ENCODE measurements around the gene SYNPO.

Gene SYNPO

DNA sequence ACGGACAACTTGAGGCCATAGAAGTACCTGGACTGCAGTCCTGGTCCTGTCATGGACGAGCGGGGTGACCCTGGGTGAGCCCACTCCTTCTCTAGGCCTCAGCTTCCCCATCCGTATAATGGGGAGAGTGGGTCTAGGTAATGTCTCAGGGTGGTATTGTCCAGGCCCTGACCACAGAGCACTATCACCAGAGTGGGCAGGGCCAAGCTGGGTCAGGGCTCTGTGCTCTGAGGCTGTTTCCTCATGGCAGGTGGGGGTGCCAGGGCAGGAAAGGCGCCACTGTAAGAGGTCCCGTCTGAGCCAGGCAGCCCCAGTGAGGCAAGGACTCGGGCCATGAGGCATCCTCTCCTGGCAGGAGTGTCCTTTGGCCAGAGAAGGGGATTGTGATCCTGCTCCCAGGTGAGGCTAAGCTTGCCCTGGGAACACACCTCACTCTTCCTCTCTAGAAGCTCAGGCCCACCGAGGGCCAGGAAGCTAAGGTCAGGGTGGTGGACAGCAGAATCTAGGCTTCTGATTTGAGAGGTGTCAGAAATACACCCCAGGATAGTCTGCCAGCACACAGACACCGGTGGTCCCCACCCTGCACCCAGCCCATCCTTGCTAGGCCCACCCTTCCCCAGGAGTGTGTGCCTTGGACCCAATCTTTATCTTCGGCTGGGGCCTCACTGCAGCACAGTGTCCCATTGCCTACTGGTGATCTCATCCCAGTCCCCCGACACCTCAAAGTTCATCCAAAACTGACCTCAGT, 19.1 kb downstream of the SYNPO start:
- no peak for DNase-seq

DNA sequence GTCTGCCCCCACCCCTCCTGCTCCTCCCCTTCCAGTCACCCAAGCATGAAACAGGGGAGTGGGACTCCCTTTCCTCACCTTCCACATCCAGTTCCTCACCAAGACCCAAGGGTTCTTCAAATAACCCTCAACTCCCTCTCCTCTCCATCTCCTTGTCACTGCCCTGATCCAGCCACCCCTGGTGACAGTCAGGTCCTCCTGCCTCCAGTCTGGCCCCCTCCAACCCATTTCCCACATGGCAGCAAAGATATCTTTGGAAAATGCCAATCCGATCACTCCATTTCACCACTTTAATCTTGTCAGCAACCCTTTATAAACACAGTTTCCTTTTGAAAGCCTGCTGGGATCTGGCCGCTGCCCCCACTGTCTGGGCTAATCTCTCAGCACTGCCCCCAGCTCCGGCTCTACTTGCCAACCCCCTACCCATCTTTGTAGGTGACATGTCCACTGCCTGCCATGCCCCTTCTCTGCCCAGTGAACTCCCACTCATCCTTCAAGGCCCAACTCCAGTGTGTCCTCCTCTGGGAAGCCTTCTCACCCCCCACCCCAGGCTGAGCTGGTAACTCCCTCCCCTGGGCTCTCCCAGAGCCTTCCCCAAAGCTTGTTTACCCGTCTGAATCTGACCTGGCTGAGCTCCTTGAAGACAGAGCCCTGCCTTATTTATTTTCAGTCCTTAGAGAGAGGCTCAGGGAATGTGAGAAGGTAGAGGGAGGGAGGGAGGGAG, 19.8 kb downstream of the SYNPO start:
- no peak for DNase-seq

DNA sequence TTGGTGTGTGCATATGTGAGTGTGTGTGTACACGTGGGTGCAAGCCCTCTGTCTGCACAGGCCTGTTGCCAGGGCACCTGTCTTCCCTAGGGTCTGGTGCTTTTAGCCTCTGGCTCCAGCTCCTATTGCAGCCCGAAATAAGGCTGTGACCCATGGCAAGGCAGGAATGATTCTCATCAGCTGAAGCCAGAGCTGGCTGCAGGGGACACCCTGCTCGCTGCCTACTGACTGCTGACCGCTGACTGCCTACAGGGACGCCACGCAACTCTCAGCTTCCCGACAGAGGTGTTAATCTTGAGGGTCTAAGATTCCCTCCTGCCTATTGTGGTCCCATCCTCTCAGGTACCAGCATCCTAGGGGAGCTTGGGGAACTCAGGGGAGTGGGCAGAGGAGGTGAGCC, 20.6 kb downstream of the SYNPO start, which contains the start of gene MYOZ3:
TSS of gene MYOZ3 (plus strand) at position 166 of the 400 bp plus-strand sequence. CDS start 1,691 bp downstream, outside the sequence.
- no peak for DNase-seq

DNA sequence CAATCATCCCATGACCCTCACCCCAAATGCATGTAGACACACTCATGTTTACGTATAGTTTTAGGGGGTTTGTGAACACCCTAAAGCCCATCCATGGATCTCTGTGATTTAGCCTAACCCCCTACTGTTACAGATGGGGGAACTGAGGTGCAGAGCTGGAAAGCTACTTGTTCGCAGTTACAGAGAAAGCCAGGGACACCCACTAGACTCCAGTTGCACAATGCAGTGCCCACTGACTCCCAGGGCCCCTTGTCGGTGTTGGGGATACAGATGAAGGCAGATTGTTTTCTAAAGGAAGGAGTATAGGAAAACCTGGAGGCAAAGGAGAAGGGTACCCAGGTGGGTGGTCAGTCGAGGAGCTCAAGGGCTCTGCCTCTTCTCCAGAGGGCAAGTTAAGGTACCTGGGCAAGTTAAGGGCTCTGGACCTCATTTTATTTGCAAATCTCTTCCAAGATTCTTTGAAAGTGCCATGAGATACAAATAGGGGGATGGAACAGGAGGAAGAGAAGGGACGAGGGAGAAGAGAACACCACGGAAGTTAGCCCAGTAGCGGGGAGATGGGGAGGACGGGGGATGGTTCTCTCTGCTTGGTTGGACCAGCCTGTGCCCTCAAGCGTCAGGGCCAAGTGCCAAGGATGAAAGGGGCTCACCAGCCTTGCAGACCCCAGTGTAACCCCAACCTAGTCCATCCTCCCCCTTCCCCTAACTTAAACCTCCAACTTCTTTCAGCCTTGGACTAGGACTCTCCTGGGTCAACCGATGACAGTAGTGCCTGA, 21.5 kb downstream of the SYNPO start:
- DNase-seq: no peak

DNA sequence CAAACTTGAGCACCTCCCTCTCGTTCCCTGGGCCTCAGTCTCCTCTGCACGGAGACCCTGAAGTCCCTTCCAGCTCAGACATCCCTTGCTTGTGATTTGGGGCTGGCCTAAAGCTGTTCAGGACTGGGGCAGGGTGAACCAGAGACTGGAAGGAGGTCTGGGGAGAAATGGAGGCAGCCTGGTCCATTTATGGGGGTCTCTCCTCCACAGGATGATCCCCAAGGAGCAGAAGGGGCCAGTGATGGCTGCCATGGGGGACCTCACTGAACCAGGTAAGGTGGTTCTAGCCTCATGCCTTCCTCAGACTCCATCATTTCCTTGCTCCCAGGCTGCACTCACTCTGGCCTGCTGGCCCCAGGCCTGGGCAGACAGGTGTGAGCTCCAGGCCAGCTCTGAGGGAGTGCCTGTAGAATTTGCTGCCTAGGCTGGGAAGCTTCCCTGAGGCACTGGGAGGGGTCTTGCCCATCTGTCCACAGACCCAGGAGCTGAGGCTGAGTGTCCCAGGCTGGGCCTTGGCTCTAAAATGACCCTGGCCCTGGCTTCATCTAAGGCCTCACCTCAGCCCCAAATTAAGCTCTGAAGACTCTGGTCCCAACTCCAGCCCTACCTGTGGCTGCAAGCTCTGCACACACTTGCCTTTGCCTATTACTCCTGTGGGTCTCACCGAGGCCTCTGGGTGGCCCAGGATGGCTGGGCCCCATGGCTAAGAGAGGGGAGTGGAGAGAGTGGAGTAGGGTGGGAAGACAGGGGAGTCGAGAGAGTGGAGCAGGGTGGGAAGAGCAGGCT, 22.5 kb downstream of the SYNPO start:
- DNase-seq: no peak

DNA sequence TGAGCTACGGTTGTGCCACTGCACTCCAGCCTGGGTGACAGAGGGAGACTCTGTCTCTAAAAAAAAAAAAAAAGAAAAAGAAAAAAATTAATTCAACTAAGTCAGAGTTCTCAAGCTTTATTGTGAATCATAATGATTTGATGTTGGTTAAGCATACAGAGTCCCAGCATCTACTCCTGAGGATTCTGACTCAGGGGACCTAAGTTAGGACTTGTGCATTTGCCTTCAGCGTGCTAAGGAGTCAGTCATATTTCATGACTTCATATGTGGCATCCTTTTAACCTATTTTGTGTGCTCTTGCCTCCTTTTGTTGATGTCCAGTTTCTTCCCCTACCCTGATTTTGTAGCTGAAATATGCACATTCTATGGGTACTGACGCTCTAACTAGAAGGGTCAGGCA, 23.5 kb downstream of the SYNPO start:
- DNase-seq: no peak

DNA sequence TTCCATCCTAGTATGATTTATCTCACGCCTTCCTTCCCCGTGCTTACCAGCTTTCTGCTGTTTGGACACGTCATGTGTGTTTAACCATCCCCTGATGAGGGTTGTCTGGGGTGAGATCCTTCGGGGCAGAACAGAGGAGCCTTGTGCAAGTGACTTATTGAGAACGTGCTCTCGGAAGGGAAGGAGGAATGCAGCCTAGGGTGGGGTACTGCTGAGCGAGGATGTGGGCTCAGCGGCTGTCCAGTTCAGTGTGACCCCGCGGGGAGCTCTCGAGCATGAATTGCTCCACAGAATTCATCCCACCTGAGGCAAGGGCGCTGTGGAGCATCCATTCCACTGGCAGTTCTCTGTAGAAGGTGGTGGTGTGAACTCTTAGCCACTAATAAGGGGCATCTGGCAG, 24.6 kb downstream of the SYNPO start:
- DNase-seq: no peak

DNA sequence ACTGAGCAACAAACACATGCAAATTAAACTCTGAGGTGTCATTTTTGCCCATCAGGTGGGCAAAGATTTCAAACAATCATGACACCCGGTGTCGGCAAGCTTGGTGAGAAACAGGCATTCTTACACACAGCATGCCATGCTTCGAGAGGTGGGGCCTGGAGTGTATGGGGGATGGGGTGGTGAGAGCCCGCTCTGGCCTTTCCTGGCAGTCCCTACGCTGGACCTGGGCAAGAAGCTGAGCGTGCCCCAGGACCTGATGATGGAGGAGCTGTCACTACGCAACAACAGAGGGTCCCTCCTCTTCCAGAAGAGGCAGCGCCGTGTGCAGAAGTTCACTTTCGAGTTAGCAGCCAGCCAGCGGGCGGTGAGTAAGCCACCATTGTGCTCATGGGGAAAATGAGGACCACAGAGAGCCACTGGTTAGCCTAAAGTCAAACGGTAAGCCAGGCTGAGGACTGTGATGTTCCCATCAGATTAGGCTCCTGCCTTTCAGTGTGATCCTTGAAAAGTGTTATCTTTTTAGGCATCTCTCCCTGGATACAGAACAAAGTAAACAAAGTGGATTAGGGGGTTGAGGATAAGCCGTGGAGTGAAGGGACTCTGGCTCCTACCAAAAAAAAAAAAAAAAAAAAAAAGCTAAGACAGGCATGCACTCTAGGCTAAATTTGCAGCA, 30.0 kb downstream of the SYNPO start:
- no peak for DNase-seq

DNA sequence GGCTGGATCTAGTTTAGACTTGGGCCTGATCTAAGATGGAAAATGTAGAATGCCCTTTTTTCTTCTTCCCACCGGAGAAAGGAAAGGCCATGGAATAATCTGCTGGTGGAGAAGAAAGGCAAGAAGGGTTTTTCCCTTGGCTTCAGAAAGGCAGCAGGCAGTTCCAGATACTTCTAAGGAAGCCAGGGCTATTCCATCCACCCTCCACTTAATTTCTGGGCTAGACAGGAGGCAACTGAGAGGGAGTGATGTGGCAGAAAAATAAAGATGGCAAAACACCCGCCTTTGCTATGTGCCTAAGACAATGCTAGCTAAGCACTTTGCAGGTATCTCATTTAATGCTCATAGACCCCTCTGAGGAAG, 30.5 kb downstream of the SYNPO start:
- DNase-seq: no peak

DNA sequence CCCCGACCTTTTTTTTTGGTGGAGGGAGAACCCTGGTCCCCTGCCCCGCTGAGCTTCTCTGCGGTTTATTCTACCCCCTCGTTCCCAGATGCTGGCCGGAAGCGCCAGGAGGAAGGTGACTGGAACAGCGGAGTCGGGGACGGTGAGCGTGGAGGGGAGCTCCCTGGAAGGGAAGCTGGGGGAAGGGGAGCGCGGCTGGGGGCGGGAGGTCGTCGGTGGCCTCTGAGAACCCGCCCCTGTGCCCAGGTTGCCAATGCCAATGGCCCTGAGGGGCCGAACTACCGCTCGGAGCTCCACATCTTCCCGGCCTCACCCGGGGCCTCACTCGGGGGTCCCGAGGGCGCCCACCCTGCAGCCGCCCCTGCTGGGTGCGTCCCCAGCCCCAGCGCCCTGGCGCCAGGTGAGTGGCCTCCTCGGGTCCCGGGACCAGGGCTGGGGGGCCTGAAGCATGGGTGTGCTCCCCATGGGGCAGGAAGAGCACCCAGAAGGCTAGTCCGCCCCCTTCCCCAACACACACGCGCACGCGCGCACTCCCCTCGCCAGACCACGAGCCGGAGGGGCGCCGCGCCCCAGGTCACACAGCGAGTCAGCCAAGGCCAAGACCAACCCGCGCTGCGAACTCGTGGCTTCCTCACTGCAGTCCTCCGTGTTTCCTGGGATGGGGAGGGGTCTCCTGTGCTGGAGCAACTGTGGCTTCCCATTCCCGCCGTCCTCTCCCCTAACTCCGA, 31.2 kb downstream of the SYNPO start:
- peak in 1 of 2 experiments; percentile 44 for DNase-seq

DNA sequence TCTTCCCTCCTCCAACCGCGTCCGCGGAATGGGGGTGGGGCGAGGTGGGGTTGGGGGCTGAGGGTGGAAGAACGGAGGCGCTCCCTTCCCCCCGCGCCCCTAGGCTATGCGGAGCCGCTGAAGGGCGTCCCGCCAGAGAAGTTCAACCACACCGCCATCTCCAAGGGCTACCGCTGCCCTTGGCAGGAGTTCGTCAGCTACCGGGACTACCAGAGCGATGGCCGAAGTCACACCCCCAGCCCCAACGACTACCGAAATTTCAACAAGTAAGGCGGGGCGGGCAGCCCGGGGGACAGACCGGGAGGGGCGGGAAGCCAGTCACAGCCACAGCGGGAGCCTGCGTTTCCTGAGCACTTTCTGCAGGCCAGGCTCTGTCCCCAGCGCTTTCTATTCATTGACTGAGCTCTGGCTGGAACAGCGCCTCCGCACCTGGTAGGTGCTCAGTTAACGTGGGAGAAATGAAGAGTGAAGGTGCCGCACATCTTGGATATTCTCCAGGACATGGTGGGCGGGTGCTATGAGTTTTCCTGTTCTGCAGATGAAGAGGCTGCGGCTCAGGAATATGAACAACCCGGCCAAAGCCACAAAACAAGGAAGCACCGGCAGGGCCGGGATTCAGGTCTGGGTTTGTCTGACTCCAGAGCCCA, 31.9 kb downstream of the SYNPO start:
- DNase-seq: peak; percentile 49 to 51

DNA sequence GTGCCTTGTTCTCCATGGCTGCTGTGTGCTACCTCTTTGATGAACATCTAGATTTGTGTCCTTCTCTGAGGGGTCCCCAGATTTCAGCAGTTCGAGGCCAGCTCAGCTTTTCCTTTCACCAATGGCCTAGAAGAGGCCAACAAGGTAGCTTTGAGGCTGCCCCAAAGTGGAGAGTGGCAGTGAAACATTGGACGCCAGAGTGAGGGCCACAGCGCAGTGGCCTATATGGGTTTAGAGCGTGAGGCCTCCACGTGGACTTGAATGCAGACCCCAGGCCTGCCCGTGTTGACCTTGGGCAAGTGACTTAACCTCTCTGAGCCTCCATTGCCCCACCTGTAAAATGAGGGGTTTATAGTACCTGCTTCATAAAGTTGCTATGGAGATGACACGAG, 32.4 kb downstream of the SYNPO start:
- no peak for DNase-seq

DNA sequence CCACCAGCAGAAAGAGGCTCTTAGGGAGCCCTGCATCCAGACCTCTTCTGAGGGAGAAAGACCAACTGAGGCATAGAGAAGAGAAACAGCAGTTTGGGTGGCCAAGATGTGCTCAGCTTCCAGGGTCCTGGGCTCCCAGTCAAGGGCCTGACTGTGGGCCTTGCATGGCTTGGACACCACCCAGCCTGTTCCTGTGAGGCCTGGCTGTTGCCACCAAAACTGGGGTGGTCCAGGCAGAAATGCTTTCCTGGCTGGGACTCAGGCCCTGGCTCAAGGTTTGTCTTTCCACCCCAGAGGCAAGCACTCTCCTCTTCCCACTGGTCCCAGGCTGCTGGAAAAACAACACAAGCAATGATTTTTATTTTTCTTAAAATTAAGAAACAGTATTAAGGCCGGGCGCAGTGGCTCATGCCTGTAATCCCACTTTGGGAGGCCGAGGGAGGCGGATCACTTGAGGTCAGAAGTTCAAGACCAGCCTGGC, 33.9 kb downstream of the SYNPO start:
- DNase-seq: no peak

DNA sequence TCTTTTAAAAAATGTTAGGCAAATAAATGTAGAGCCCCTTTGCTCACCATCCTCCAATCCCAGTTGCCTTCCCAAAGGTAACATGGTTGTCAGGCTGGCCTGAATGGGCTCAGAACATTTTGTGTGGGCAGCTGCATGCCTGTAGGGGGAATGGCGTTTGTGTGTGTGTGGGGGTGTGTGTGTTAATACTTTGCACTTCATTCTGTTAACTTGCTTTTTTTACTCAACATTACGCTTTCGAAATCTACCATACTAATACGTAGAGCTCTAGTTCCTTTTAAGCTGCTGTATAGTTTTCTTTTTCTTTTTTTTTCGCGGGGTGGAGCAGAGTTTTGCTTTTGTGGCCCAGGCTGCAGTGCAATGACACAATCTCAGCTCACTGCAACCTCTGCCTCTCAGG, 34.6 kb downstream of the SYNPO start:
- DNase-seq: no peak

DNA sequence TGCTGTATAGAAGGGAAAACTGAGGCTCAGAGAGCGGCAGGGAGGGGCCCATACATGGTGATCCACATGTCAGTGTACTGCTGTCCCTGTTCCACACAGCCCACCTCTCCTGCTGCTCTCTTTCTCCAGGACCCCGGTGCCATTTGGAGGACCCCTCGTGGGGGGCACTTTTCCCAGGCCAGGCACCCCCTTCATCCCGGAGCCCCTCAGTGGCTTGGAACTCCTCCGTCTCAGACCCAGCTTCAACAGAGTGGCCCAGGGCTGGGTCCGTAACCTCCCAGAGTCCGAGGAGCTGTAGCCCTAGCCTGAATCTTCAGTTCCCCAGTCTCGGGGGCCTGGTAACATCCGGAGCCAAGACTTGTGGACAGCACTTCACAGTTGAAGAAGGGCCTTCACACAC, 36.1 kb downstream of the SYNPO start:
- DNase-seq: no peak

DNA sequence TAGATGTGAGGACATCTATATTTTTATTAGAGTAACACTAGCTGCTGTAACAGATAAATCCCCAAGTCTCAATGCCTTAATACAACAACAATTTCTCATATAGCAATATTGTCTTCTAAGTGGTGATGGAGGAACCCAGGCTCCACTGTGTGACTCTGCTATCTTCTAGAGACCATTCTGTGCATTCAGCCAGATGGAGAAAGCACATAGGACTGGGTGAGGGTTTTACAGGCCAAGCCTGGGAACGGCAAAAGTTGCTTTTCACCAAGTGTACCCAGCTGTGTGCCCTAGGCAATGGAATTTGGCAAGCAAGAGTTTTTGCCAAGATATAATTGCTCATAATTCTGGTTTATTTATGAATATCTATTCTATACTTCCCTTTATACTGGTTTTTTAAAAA, 48.7 kb downstream of the SYNPO start:
- DNase-seq: no peak

DNA sequence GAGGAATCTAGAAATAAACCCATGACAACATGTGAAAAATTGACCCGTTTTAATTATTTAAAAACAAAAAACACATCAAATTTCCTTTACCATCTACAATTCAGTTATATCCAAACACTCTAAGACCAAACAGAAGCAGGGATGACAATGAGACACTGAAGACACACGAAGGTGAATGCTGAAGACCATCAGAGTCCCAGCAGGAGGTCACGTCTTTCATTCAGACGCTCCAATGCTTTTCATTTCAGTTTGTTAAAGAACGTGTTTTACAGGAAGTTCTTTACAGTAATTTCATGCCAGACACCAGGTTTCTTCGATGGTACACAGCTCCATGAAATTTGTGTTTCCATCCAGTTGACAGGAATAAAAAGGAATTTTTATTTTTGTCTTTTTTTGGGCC, 50.3 kb downstream of the SYNPO start:
- no peak for DNase-seq

DNA sequence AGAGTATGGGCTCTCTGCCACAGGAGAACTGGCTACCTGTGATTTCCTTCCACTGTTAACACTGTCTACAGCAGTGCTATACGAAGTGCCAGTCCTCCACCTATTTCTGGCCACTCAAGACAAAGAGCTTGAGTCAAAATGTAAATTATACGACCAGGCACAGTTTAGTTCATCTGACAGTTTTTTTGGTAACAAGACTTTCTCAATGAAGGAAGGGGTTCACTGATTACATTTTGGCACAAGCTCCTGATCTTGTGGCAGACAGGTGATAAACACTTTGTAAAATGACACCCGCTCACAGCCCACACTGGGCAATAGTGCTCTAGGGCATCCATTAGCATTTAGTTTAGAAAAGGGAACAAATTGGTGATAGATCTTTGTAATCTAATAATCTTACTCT, 51.8 kb downstream of the SYNPO start:
- DNase-seq: no peak

DNA sequence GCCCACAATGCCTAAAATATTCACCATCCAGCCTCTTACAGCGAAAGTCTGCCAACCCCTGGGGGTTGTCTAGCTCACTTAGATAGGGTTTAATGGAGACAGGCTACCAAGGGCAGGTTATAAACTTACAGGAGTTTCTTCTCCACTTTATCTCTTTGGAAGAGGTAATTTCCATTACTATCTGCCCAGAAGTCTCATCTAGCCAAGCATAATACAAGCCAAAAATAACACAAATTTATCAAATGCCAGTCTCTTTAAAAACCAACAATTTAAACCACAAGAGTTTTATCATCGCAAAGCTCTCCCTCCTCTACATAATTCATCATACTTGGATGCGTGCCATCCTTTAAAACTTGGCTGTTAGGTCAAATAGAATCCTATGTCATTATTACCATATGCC, 54.2 kb downstream of the SYNPO start:
- DNase-seq: no peak

DNA sequence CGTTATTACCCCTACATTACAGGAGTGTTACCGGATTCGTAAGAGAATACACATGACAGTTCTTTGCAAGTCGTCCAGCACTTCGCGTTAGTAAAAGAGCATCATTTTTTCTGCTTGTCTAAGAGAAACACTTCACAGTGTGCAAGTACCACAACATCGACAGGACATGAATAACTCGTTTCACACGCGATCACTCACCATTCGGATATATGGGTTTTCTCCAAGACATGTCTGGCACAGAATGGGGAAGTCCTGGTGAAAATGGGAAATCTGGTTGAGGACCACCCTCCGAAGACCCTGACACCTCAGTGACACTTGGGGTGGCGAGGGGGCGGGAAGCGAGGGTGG, 59.8 kb downstream of the SYNPO start:
- no peak for DNase-seq

Measured in activated T-cell treated with anti-CD3 and anti-CD28 coated beads, Interleukin-2, amount 50 U/mL, for 48 hours (primary cell).